Measurements from ENCODE around the gene LENG1. TPM values are rescaled to one million over a fixed set of nuclear protein-coding genes. Genes with fewer than 3 reads are reported as not detected.

Gene LENG1
- total and polyA plus RNA-seq, 9 of the 15 experiments (the other 6 are each of a cell fraction or from before 2014, with no cell fraction given), result 0.30 to 10.5 (median 4.7) TPM

DNA sequence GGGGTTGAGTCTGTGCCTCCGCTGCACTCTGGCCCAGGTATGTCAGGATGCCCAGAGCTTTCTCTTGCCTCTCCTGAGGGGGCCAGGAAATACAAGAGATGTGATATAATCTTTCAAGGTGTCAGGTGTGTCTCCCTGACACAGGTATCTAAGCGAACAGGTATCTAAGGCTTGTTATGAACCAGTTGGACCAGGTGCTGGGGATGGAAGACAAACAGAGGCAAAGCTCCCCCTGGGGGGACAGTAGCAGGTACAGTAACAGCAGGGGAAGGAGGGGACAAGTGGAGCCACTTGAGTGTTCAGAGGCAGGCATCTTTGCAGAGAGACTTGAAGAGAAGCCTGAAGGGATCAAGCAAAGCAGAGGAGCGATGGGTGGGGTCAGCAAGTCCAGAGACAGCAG, 2.6 kb downstream of the LENG1 start:
- Histone ChIP-seq H3K36me3 (ENCODE audit: control insufficient read depth, insufficient read depth, low read length) (peaks cover 64% of the 10 kb centered on the region), H3K4me3 (no peak overlapping the region), H3K27ac (ENCODE audit: extremely low read depth, low read depth, low read length) (no peak overlapping the region), H4K20me1 (replicated peaks; ENCODE audit: control insufficient read depth, insufficient read depth, low read length) (no peaks in the 10 kb centered on the region; the same call in 1 of the 2 replicates), H2AFZ (ENCODE audit: low read depth, low read length) (no peak overlapping the region), H3K9me1 (ENCODE audit: control insufficient read depth, insufficient read depth, low read length) (no peaks in the 10 kb centered on the region), H3K9me3 (replicated peaks; ENCODE audit: control insufficient read depth, insufficient read depth, low read depth, low read length) (no peaks in the 10 kb centered on the region), H3K4me1 (replicated peaks in 1 of 2; ENCODE audit: control insufficient read depth in 2 of 2, insufficient read depth in 2 of 2, low read length in 2 of 2) (peaks cover 15 to 28% of the 10 kb centered on the region in 2 experiments), H3K27me3 (ENCODE audit: control insufficient read depth in 2 of 2, insufficient read depth in 2 of 2, low read length in 2 of 2) (no peaks in the 10 kb centered on the region), H3K4me2 (ENCODE audit: insufficient read depth, low read length) (no peak overlapping the region), H3K9ac (ENCODE audit: insufficient read depth in 1 of 2, low read depth in 2 of 2, low read length in 2 of 2) (no peak overlapping the region; a peak in 1 of 4 replicates), H3K79me2 (ENCODE audit: control insufficient read depth, insufficient read depth, low read length) (peaks cover 18% of the 10 kb centered on the region; the same call in 2 of the 3 replicates)
- no TSS peak for BruUV-seq (replicated peaks)
- TF ChIP-seq, protein P1, sequence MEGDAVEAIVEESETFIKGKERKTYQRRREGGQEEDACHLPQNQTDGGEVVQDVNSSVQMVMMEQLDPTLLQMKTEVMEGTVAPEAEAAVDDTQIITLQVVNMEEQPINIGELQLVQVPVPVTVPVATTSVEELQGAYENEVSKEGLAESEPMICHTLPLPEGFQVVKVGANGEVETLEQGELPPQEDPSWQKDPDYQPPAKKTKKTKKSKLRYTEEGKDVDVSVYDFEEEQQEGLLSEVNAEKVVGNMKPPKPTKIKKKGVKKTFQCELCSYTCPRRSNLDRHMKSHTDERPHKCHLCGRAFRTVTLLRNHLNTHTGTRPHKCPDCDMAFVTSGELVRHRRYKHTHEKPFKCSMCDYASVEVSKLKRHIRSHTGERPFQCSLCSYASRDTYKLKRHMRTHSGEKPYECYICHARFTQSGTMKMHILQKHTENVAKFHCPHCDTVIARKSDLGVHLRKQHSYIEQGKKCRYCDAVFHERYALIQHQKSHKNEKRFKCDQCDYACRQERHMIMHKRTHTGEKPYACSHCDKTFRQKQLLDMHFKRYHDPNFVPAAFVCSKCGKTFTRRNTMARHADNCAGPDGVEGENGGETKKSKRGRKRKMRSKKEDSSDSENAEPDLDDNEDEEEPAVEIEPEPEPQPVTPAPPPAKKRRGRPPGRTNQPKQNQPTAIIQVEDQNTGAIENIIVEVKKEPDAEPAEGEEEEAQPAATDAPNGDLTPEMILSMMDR (IDR thresholded peaks at IDR 0.05 in 2 of 3, conservative IDR thresholded peaks at IDR 0.05 in 1 of 3; ENCODE audit: insufficient read depth in 2 of 3, low read depth in 1 of 3, low read length in 3 of 3), result no peak
- TF ChIP-seq HNRNPL (IDR thresholded peaks at IDR 0.05; ENCODE audit: low read depth, low read length) (no peak), POLR2A (conservative IDR thresholded peaks at IDR 0.05) (peak; percentile 5; the same call in 1 of the 2 replicates)
- CTCF ChIA-PET (ENCODE audit: low intra/inter-chr PET ratio), result no interaction called here
- intact Hi-C loops (cut with micrococcal nuclease) (no loop called here), in situ Hi-C loops (cut with MboI) (no loop called here)
- no peak for DNase-seq (ENCODE audit: extremely low read depth in 1 of 4, low spot score in 3 of 4)
- ATAC-seq, result no peak
- no peak for FAIRE-seq
- 90% methylated on average over 3 of the region's 3 CpGs for WGBS (ENCODE audit: insufficient coverage, low coverage, missing lambda C conversion rate)
- POLR2A ChIA-PET, result interaction anchor here (0.7 to 1.7 kb wide), 3 partner anchors 12 to 20 kb away, joined by 3 to 6 read pairs (median 3); partner anchors contain the start of gene CNOT3

- WGBS (ENCODE audit: insufficient coverage, low coverage, missing lambda C conversion rate), result 91% methylated on average over 9 of the region's 11 CpGs
- Histone ChIP-seq H3K79me2 (ENCODE audit: control insufficient read depth, insufficient read depth, low read length) (peaks cover 18% of the 10 kb centered on the region; the same call in 2 of the 3 replicates), H3K9ac (ENCODE audit: insufficient read depth in 1 of 2, low read depth in 2 of 2, low read length in 2 of 2) (no peak overlapping the region; a peak in 1 of 4 replicates), H3K4me3 (no peak overlapping the region), H3K9me3 (replicated peaks; ENCODE audit: control insufficient read depth, insufficient read depth, low read depth, low read length) (no peaks in the 10 kb centered on the region), H3K27me3 (ENCODE audit: control insufficient read depth in 2 of 2, insufficient read depth in 2 of 2, low read length in 2 of 2) (no peaks in the 10 kb centered on the region), H3K9me1 (ENCODE audit: control insufficient read depth, insufficient read depth, low read length) (no peaks in the 10 kb centered on the region), H3K4me1 (replicated peaks in 1 of 2; ENCODE audit: control insufficient read depth in 2 of 2, insufficient read depth in 2 of 2, low read length in 2 of 2) (peaks cover 13 to 23% of the 10 kb centered on the region in 2 experiments; a peak in 4 of 5 replicates), H3K27ac (ENCODE audit: extremely low read depth, low read depth, low read length) (no peak overlapping the region), H4K20me1 (replicated peaks; ENCODE audit: control insufficient read depth, insufficient read depth, low read length) (no peaks in the 10 kb centered on the region; the same call in 1 of the 2 replicates), H3K4me2 (ENCODE audit: insufficient read depth, low read length) (no peak overlapping the region), H3K36me3 (ENCODE audit: control insufficient read depth, insufficient read depth, low read length) (peaks cover 68% of the 10 kb centered on the region), H2AFZ (ENCODE audit: low read depth, low read length) (no peak overlapping the region)
- no TSS peak for BruUV-seq (replicated peaks)
- in situ Hi-C loops (cut with MboI) (no loop called here), intact Hi-C loops (cut with micrococcal nuclease) (no loop called here)
- DNase-seq (ENCODE audit: extremely low read depth in 1 of 4, low spot score in 3 of 4), result no peak
- no peak for FAIRE-seq
- TF ChIP-seq POLR2B (IDR thresholded peaks at IDR 0.05; ENCODE audit: low read depth, partially characterized antibody) (peak; percentile 11), SUPT5H (IDR thresholded peaks at IDR 0.05) (0 out of 2 replicates have a peak, but pooled peaks have one; percentile 16), POLR2A (conservative IDR thresholded peaks at IDR 0.05) (peak; percentile 25; the same call in 1 of the 2 replicates)
- TF ChIP-seq, protein P2, sequence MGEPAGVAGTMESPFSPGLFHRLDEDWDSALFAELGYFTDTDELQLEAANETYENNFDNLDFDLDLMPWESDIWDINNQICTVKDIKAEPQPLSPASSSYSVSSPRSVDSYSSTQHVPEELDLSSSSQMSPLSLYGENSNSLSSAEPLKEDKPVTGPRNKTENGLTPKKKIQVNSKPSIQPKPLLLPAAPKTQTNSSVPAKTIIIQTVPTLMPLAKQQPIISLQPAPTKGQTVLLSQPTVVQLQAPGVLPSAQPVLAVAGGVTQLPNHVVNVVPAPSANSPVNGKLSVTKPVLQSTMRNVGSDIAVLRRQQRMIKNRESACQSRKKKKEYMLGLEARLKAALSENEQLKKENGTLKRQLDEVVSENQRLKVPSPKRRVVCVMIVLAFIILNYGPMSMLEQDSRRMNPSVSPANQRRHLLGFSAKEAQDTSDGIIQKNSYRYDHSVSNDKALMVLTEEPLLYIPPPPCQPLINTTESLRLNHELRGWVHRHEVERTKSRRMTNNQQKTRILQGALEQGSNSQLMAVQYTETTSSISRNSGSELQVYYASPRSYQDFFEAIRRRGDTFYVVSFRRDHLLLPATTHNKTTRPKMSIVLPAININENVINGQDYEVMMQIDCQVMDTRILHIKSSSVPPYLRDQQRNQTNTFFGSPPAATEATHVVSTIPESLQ (CRISPR knock-in tag; IDR thresholded peaks at IDR 0.05), result no peak
- no peak for ATAC-seq
- ChIA-PET CTCF (ENCODE audit: low intra/inter-chr PET ratio) (no interaction called here), POLR2A (interaction anchor here (0.7 to 1.7 kb wide), 3 partner anchors 18 to 27 kb away, joined by 3 to 6 read pairs (median 3); partner anchors contain the start of gene CNOT3)
Measured at GRCh38 chr19:54156490-54156889, 3.0 kb downstream of the LENG1 start.

Data from K562 (cell line).